ENCODE results near the gene KIF5C. TPM values are rescaled to one million over a fixed set of nuclear protein-coding genes. Genes with fewer than 3 reads are reported as not detected.
"Not testable (repeated sequence)": the region's sequence is repeated elsewhere in the genome, so short reads cannot be mapped to it uniquely, and the experiment has no call there.

The KIF5C gene
- total RNA-seq, 1 experiment from 2014 or later = 0.13 TPM

DNA sequence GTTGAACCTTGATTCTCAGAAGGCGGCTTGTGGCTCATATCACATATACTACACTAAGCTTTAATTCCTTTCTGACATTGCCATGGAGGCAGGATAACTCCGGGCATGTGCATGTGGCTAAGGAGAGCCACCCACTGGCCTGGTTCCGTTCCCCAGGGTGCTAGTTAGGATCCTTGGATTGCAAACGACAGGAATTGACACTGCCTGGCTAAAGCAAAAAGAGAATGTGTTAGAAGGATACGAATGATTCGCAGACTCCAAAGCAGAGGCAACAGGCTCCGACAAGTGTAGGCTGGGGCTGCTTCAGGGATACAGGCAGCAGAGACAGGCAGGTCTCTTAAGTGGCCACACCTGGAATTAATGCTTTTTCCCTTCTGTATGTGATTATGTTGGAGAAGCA lies 92.0 kb downstream of the KIF5C start:
- Histone ChIP-seq H3K4me3 (no peak overlapping the region), H3K36me3 (no peaks in the 10 kb centered on the region), H3K9me3 (no peaks in the 10 kb centered on the region), H3K27me3 (no peaks in the 10 kb centered on the region)
- DNase-seq = no peak

DNA sequence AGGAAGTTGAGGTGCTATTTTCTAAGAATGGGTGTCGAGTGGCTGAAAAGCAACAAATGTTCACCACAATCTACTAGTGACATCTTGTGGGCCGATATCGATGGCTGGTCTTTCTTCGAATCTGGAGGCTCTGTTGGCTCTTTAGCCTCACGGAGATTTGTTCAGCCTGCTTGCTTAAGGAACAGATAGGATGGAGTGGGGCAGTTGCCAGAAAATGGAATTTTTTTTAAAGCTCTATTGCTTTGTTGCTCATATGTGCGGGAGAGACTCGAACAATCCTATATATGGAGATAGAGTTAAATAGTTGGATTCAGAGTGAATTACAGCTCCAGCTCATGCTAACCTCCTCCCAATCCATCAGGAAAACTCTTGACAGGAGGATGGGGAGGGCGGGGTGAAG lies 92.6 kb downstream of the KIF5C start:
- no peaks in the 10 kb centered on the region for H3K27me3 ChIP-seq
- H3K9me3 ChIP-seq = no peaks in the 10 kb centered on the region
- no peak overlapping the region for H3K4me3 ChIP-seq
- DNase-seq = no peak
- no peaks in the 10 kb centered on the region for H3K36me3 ChIP-seq

DNA sequence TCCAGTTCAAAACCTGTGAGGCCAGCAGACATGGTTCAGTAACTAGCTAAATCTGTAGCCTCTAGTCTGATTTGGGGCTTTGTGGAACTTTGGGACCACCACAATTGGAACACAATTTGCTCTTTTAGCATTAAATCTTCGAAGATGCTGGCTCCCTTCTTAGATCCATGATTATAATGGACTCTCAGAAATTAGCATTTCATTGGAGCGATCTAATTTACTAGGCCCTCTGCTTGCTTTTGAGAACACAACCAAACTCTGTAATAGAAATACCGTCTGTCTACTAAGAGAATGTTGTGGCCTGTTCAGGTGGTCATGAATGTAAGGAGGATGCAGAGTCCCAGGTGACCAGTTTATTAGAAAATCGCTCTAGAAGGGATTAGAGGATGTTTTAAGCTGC lies 93.3 kb downstream of the KIF5C start:
- Histone ChIP-seq H3K9me3 (no peaks in the 10 kb centered on the region), H3K27me3 (no peaks in the 10 kb centered on the region), H3K36me3 (no peaks in the 10 kb centered on the region), H3K4me3 (no peak overlapping the region)
- no peak for DNase-seq

- Histone ChIP-seq H3K4me3 (no peak overlapping the region), H3K36me3 (no peaks in the 10 kb centered on the region), H3K27me3 (no peaks in the 10 kb centered on the region), H3K9me3 (no peaks in the 10 kb centered on the region)
- DNase-seq = no peak
Measured at GRCh38 chr2:148968776-148969319, 93.8 kb downstream of the KIF5C start.

GRCh38 chr2:148969659-148970061 lies 94.6 kb downstream of the KIF5C start:
- Histone ChIP-seq H3K27me3 (no peaks in the 10 kb centered on the region), H3K4me3 (no peak overlapping the region), H3K36me3 (no peaks in the 10 kb centered on the region), H3K9me3 (no peaks in the 10 kb centered on the region)
- no peak for DNase-seq

DNA sequence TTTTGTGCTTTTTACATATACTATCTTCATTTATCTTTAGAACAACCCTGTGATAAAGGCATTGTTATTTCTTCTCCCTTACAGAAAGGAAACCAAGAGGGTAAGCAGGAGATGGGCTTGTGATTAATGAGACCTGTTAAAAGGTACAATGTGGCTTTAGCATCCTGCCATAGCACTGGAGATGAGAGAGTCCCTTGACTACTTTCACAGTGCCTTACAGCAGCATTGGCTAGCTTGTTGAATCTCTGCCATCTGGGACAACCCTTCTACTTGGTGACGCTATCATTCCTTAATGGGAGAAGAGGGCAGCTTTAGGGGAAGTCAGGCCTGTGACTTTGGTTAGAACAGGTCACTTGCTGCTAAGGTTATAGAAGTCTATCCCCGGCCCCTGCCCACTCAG lies 95.4 kb downstream of the KIF5C start:
- no peak for DNase-seq
- Histone ChIP-seq H3K9me3 (no peaks in the 10 kb centered on the region), H3K27me3 (no peaks in the 10 kb centered on the region), H3K36me3 (no peaks in the 10 kb centered on the region), H3K4me3 (no peak overlapping the region)

DNA sequence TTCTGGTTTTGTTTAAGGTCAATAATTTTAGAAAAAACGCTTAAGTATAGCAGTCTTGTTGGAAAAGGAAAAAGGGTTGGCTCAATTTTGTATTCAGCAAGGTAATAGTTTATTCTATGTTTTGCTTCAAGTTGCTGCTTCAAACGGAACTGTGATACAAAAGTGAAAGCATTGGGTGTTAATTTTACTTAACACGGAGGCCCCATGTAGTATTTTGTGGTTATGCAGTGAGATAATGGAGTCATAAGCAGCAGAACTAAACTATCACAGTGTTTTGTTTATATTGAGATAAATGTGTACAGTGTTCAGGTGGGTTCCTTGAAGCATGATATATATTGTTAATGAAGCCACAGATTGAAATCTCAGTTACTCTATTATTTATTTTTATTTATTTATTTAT lies 96.5 kb downstream of the KIF5C start:
- H3K4me3 ChIP-seq = no peak overlapping the region
- no peaks in the 10 kb centered on the region for H3K27me3 ChIP-seq
- no peak for DNase-seq
- H3K9me3 ChIP-seq = no peaks in the 10 kb centered on the region
- H3K36me3 ChIP-seq = no peaks in the 10 kb centered on the region

DNA sequence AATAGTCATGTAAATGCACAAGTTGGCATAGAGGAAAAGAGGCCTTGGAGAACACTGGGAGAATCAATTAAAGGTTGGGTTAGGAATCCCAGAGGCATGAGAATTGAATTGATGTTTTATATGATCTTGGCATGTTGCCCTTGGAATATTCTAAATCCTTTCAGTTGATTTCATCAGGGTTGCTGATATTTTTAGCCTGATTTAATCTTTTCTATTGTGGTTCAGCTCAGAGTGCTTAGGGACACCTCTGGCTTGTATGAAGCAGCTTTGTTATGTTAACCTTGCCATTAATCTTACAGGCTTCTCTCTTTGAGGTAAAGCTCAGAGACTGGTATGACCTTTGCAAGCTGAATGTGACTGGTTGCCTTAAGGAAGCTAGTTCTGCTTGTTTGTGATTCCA lies 99.1 kb downstream of the KIF5C start:
- Histone ChIP-seq H3K27me3 (no peaks in the 10 kb centered on the region), H3K36me3 (no peaks in the 10 kb centered on the region), H3K4me3 (no peak overlapping the region), H3K9me3 (no peaks in the 10 kb centered on the region)
- no peak for DNase-seq

DNA sequence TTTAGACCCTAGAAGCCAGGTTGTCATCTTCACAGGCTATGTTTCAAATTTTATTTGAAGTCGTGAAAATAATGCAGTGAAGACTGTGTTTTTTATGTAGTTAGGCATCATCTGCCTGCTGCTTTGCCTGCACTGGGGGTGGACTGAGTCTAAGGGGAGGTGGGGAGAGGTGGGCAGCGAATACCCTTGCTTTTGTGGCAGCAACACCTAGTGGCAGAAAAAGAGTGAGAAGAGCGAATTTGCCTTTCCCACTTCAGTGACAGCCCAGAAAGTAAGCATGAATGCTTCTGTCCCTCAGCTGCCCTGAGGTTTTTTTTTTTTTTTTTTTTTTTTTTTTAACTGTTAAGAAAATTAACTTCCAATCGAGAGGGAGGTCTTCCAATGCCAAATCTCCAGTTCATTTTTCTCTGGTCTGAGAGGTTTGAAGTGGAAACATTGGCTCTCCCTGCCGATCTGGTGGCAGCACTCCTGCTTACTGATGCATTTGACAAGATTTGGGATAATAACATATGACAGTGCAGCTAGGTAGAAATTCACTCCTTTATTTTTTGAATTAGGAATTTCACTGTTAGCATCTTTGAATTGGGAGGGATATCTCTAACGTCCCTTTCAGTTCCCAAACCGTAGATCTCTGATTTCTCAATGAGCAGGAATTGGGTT lies 103.1 kb downstream of the KIF5C start:
- H3K9me3 ChIP-seq = no peaks in the 10 kb centered on the region
- no peaks in the 10 kb centered on the region for H3K27me3 ChIP-seq
- no peak for DNase-seq
- no peak overlapping the region for H3K4me3 ChIP-seq
- no peaks in the 10 kb centered on the region for H3K36me3 ChIP-seq

GRCh38 chr2:148978706-148979105 lies 103.7 kb downstream of the KIF5C start:
- H3K27me3 ChIP-seq = no peaks in the 10 kb centered on the region
- H3K9me3 ChIP-seq = no peaks in the 10 kb centered on the region
- no peaks in the 10 kb centered on the region for H3K36me3 ChIP-seq
- no peak for DNase-seq
- no peak overlapping the region for H3K4me3 ChIP-seq

DNA sequence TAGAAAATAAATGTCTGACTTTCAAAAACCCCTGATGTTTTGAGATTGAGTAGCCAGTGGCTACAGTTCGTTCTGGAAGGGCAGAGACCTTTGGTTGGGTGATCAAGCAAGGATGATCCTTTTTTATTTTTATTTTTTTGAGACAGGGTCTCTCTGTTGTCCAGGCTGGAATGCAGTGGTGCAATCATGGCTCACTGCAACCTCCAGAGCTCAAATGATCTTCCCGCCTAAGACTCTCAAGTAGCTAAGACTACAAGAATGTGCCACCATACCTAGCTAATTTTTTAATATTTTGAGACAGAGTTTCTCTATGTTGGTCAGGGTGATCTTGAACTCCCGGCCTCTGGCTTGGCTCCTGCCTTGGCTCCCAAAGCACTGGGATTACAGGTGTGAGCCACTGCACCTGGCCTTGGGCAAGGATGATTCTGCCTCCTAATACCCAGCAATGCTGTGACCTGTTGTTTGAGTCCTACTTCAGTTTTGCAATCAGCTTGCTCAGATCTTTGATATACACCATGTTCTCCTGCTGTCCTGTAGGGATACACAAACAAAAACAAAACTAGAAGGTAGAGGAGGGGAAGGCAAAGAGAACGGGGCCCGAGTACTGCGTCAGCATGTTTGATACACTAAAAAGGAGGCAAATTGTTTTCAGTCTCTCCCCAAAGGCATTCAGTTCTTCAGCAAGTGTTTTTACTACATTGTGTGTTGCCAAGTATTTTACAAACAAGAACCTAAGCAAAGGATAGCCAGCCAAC lies 104.3 kb downstream of the KIF5C start:
- no peak overlapping the region for H3K4me3 ChIP-seq
- H3K9me3 ChIP-seq = no peaks in the 10 kb centered on the region
- H3K36me3 ChIP-seq = no peaks in the 10 kb centered on the region
- no peaks in the 10 kb centered on the region for H3K27me3 ChIP-seq
- no peak for DNase-seq

- H3K4me3 ChIP-seq = no peak overlapping the region
- no peak for DNase-seq
- no peaks in the 10 kb centered on the region for H3K9me3 ChIP-seq
- no peaks in the 10 kb centered on the region for H3K27me3 ChIP-seq
- no peaks in the 10 kb centered on the region for H3K36me3 ChIP-seq
Measured at GRCh38 chr2:148979919-148980277, 104.9 kb downstream of the KIF5C start.

GRCh38 chr2:148980496-148980895 lies 105.5 kb downstream of the KIF5C start:
- H3K27me3 ChIP-seq, H3K4me3 ChIP-seq, H3K9me3 ChIP-seq, DNase-seq, H3K36me3 ChIP-seq: not testable (repeated sequence)

DNA sequence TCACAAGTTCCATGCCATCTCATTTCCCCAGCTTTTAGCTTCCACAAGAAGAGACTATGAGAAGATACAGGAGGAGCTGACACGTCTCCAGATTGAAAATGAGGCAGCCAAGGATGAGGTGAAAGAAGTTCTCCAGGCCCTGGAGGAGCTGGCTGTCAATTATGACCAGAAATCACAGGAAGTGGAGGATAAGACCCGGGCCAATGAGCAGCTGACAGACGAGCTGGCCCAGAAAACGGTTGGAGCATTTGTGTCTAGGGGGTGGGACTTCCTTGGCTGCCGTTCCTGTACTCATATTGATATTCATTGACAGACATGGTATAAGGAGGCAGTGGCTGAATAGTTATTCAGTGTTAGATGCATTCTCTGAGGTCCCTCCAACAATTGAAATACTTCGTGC lies 106.3 kb downstream of the KIF5C start:
- H3K27me3 ChIP-seq = no peaks in the 10 kb centered on the region
- H3K4me3 ChIP-seq = no peak overlapping the region
- H3K9me3 ChIP-seq = no peaks in the 10 kb centered on the region
- H3K36me3 ChIP-seq = no peaks in the 10 kb centered on the region
- DNase-seq = no peak

GRCh38 chr2:148981781-148982180 lies 106.8 kb downstream of the KIF5C start:
- DNase-seq = no peak
- no peaks in the 10 kb centered on the region for H3K9me3 ChIP-seq
- H3K36me3 ChIP-seq = no peaks in the 10 kb centered on the region

GRCh38 chr2:148982282-148982681 lies 107.3 kb downstream of the KIF5C start:
- Histone ChIP-seq H3K9me3 (no peaks in the 10 kb centered on the region), H3K4me3 (no peak overlapping the region), H3K27me3 (no peaks in the 10 kb centered on the region), H3K36me3 (no peaks in the 10 kb centered on the region)
- no peak for DNase-seq

More at GRCh38 chr2:148981781-148982180, 106.8 kb downstream of the KIF5C start:
- no peak overlapping the region for H3K4me3 ChIP-seq
- H3K27me3 ChIP-seq = no peaks in the 10 kb centered on the region

- no peak overlapping the region for H3K4me3 ChIP-seq
- no peaks in the 10 kb centered on the region for H3K27me3 ChIP-seq
- no peaks in the 10 kb centered on the region for H3K36me3 ChIP-seq
Measured at GRCh38 chr2:148983896-148984295, 108.9 kb downstream of the KIF5C start.

GRCh38 chr2:148984449-148984848 lies 109.4 kb downstream of the KIF5C start:
- Histone ChIP-seq H3K36me3 (no peaks in the 10 kb centered on the region), H3K4me3 (no peak overlapping the region), H3K27me3 (no peaks in the 10 kb centered on the region), H3K9me3 (no peaks in the 10 kb centered on the region)
- no peak for DNase-seq

More at GRCh38 chr2:148983896-148984295, 108.9 kb downstream of the KIF5C start:
- H3K9me3 ChIP-seq = no peaks in the 10 kb centered on the region
- no peak for DNase-seq

Data from MG63 (cell line).